ENCODE results near the gene GRIA3.

DNA sequence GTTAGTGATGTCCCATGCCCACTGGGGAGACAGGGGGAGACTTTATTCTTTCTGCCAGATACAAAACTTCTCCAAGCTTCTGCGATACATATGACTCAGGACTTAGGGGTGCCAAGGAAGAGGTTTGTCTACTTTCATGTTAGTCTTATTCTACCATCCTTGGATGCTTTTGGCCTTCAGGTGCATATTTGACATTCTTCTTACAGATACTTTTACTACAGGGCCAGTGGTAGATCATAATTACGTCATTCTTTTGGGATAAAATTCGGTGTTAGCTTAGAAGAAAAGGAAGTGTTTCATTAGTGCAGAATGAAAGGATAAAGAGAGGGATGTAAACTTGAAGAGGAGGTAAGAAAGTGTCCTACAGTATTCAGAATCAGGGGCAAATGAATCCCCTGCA, 303.6 kb downstream of the GRIA3 start:
- TF ChIP-seq CTCF (conservative IDR thresholded peaks at IDR 0.05) (no peak), EZH2 (IDR thresholded peaks at IDR 0.05; ENCODE audit: low read depth) (no peak)

All from PC-9 (cell line).